ENCODE results near the gene IFNG. TPM values are rescaled to one million over a fixed set of nuclear protein-coding genes. Genes with fewer than 3 reads are reported as not detected.
"Not testable (repeated sequence)": the region's sequence is repeated elsewhere in the genome, so short reads cannot be mapped to it uniquely, and the experiment has no call there.

IFNG gene
- 0.44 TPM for total RNA-seq (2021; ENCODE audit: unreplicated experiment)
- polyA plus RNA-seq (2012): not detected in 2 replicates
- not detected for Bru-seq, nascent RNA
- BruChase-seq, experiment 1, labeled RNA remaining after a 6-hour chase: not detected
- BruChase-seq, experiment 2, labeled RNA remaining after a 2-hour chase: not detected
- long read RNA-seq: 0 reads

DNA sequence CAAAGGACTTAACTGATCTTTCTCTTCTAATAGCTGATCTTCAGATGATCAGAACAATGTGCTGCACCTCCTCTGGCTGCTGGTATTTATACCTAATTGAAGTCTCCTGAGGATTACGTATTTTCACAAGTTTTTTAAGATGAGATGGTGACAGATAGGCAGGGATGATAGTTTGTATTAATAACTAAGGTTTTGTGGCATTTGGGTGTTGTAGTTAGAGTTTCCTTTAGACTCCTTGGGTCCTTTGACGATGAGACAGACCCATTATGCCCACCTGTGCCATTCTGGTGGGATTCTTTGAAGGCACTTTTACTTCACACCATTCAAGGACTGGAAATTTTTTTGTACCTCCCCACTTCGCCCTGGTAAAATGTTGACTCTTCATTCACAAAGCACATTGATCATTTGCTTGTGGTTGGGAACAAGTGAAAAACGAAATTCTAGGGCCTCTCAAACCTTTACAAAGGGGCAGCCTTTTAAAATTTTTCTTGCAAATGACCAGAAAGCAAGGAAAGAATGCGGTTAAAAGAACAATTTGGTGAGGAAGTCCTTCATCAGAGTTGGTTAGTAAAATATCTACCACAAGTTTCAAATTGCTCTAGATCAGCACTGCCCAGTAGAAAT lies at the start of gene IFNG:
IFNG (minus strand) TSS at position 60 of the 624 bp plus-strand sequence. CDS start 125 bp downstream, outside the sequence.
- Histone ChIP-seq H2AFZ (ENCODE audit: low read depth, low read length, poor library complexity, severe bottlenecking) (no peak within 1 kb of the TSS), H3K4me2 (ENCODE audit: low read length) (no peak within 1 kb of the TSS), H3K27ac (ENCODE audit: low read depth, low read length) (no peak within 1 kb of the TSS), H3K27me3 (ENCODE audit: insufficient read depth, low read length) (no peaks in the 10 kb centered on the region), H3K9ac (ENCODE audit: low read length) (no peak within 1 kb of the TSS), H3K79me2 (ENCODE audit: insufficient read depth, low read length) (no peaks in the 10 kb centered on the region), H4K20me1 (ENCODE audit: insufficient read depth) (no peaks in the 10 kb centered on the region), H3K4me1 (ENCODE audit: control insufficient read depth in 1 of 2, insufficient read depth in 2 of 2, low read length in 2 of 2) (peaks cover 0 to 5% of the 10 kb centered on the region in 2 experiments; a peak in 1 of 4 replicates), H3K36me3 (ENCODE audit: control insufficient read depth in 1 of 2, insufficient read depth in 2 of 2, low read length in 2 of 2) (no peaks in the 10 kb centered on the region), H3K9me3 (ENCODE audit: control insufficient read depth in 1 of 2, insufficient read depth in 1 of 2, low read depth in 1 of 2, low read length in 2 of 2) (no peaks in the 10 kb centered on the region), H3K4me3 (replicated peaks in 1 of 2; ENCODE audit: low read depth in 1 of 2, low read length in 2 of 2) (no peak within 1 kb of the TSS), H3K9me2 (ENCODE audit: insufficient read depth) (no peaks in the 10 kb centered on the region)
- TF ChIP-seq ZFX (IDR thresholded peaks at IDR 0.05) (no peak), CEBPB (IDR thresholded peaks at IDR 0.05; ENCODE audit: low read depth) (no peak), FOSL1 (IDR thresholded peaks at IDR 0.05; ENCODE audit: low read depth) (no peak), EZH2phosphoT487 (IDR thresholded peaks at IDR 0.05; ENCODE audit: borderline replicate concordance) (no peak)
- DNase-seq (ENCODE audit: low read depth, low spot score) (no peak), ATAC-seq (no peak)
- POLR2A ChIA-PET: no interaction called here
- BruUV-seq (replicated peaks): no TSS peak
- RAD21 ChIA-PET (ENCODE audit: low non-redundant PET in 1 of 2, low total read pairs in 2 of 2, uncharacterized antibody in 2 of 2, unreplicated experiment in 2 of 2): no interaction called here
- intact Hi-C loops (cut with micrococcal nuclease): loop anchor here (2.0 kb wide), 1 partner anchor 159 kb away; no protein-coding TSS in a partner anchor
- CTCF ChIA-PET: interaction anchor here (2.4 kb wide), 1 partner anchor 9 kb away, joined by 13 read pairs; no protein-coding TSS in a partner anchor

GRCh38 chr12:68209048-68209728 lies 49.6 kb upstream of the IFNG start:
- CTCF ChIA-PET: not testable (repeated sequence)

More at GRCh38 chr12:68209048-68209728, 49.6 kb upstream of the IFNG start:
- H3K9me2 ChIP-seq (ENCODE audit: insufficient read depth); DNase-seq (ENCODE audit: low read depth, low spot score); H3K9ac ChIP-seq (ENCODE audit: low read length); RAD21 ChIA-PET (ENCODE audit: low non-redundant PET in 1 of 2, low total read pairs in 2 of 2, uncharacterized antibody in 2 of 2, unreplicated experiment in 2 of 2); H3K9me3 ChIP-seq (ENCODE audit: control insufficient read depth in 1 of 2, insufficient read depth in 1 of 2, low read depth in 1 of 2, low read length in 2 of 2); H2AFZ ChIP-seq (ENCODE audit: low read depth, low read length, poor library complexity, severe bottlenecking); H3K4me2 ChIP-seq (ENCODE audit: low read length); H3K4me1 ChIP-seq (ENCODE audit: control insufficient read depth in 1 of 2, insufficient read depth in 2 of 2, low read length in 2 of 2); H3K36me3 ChIP-seq (ENCODE audit: control insufficient read depth in 1 of 2, insufficient read depth in 2 of 2, low read length in 2 of 2); H3K79me2 ChIP-seq (ENCODE audit: insufficient read depth, low read length); ATAC-seq; intact Hi-C loops (cut with micrococcal nuclease); BruUV-seq (replicated peaks); H3K27me3 ChIP-seq (ENCODE audit: insufficient read depth, low read length); H4K20me1 ChIP-seq (ENCODE audit: insufficient read depth); H3K4me3 ChIP-seq (replicated peaks in 1 of 2; ENCODE audit: low read depth in 1 of 2, low read length in 2 of 2); H3K27ac ChIP-seq (ENCODE audit: low read depth, low read length); POLR2A ChIA-PET: not testable (repeated sequence)
